ENCODE results near the gene NOTCH1. TPM values are rescaled to one million over a fixed set of nuclear protein-coding genes. Genes with fewer than 3 reads are reported as not detected.

NOTCH1 gene
- total and polyA plus RNA-seq, 2 of the 8 experiments (the other 6 are each of a cell fraction or from before 2014, with no cell fraction given) = 6.9 to 55.6 TPM

DNA sequence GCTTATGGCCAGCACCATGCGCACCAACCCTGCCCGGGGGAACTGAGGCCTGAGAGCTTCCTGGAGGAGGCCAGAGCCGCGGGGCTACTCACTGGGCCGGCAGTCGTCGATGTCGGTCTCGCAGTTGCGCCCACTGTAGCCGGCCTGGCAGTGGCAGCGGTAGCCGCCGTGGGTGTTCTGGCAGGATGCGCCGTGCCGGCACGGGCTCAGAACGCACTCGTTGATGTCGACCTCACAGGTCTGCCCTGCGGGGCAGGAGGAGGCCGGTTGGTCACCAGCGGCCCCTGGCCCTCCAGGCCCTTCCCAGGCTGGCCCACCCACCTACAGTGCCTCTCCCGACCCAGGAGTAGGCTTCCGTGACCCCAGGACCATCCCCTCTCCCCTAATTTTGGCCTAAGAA is 35.3 kb downstream of the NOTCH1 start (continued):
- TF ChIP-seq BRCA1 (IDR thresholded peaks at IDR 0.05; ENCODE audit: low read depth, low read length) (no peak), SRF (IDR thresholded peaks at IDR 0.05; ENCODE audit: low read depth, low read length) (no peak), YY1 (IDR thresholded peaks at IDR 0.05; ENCODE audit: low read depth, low read length) (no peak)
